Osteocyte (in vitro differentiated cells): ENCODE results near the gene ZNF627. TPM values are rescaled to one million over a fixed set of nuclear protein-coding genes. Genes with fewer than 3 reads are reported as not detected.

Experiments
- DNase-seq: peaks from one replicate; pipeline ENCODE4 v3.0.0; 2021; ENCODE audit warnings: mixed read lengths; ENCODE audit not compliant: unreplicated experiment; ENCODE audit errors: extremely low spot score
- H3K27ac Mint-ChIP-seq: one replicate; pipeline ENCODE4 v1.8.0; 2021; ENCODE audit warnings: mild to moderate bottlenecking, mixed read lengths; ENCODE audit not compliant: unreplicated experiment
- H3K27me3 Mint-ChIP-seq: one replicate; pipeline ENCODE4 v1.8.0; 2021; ENCODE audit warnings: mixed read lengths; ENCODE audit not compliant: unreplicated experiment
- H3K36me3 Mint-ChIP-seq: one replicate; pipeline ENCODE4 v1.8.0; 2021; ENCODE audit warnings: mixed read lengths; ENCODE audit not compliant: unreplicated experiment
- H3K4me1 Mint-ChIP-seq: one replicate; pipeline ENCODE4 v1.8.0; 2021; ENCODE audit warnings: mixed read lengths; ENCODE audit not compliant: unreplicated experiment
- H3K4me3 Mint-ChIP-seq: one replicate; pipeline ENCODE4 v1.8.0; 2021; ENCODE audit warnings: mild to moderate bottlenecking, moderate library complexity, mixed read lengths; ENCODE audit not compliant: unreplicated experiment
- H3K9me3 Mint-ChIP-seq: one replicate; pipeline ENCODE4 v1.8.0; 2021; ENCODE audit warnings: mixed read lengths; ENCODE audit not compliant: unreplicated experiment
- total RNA-seq: library from RNA; stranded (reverse); gene quantifications from 2 replicates; pipeline ENCODE4 v1.2.1, GENCODE V29; 2021
- TF ChIP-seq, protein P1 (sequence below): fragments of 200-600 bp; sonication (generic); IDR thresholded peaks from 2 replicates; pipeline ENCODE4 v1.5.0; 2021; ENCODE audit warnings: antibody characterized with exemption, mild to moderate bottlenecking, moderate library complexity

ZNF627 gene
- total RNA-seq, 1 donor from 2014 or later: 18.2 TPM

GRCh38 chr19:11642902-11643301 is 45.6 kb downstream of the ZNF627 start:
- TF ChIP-seq, protein P1, sequence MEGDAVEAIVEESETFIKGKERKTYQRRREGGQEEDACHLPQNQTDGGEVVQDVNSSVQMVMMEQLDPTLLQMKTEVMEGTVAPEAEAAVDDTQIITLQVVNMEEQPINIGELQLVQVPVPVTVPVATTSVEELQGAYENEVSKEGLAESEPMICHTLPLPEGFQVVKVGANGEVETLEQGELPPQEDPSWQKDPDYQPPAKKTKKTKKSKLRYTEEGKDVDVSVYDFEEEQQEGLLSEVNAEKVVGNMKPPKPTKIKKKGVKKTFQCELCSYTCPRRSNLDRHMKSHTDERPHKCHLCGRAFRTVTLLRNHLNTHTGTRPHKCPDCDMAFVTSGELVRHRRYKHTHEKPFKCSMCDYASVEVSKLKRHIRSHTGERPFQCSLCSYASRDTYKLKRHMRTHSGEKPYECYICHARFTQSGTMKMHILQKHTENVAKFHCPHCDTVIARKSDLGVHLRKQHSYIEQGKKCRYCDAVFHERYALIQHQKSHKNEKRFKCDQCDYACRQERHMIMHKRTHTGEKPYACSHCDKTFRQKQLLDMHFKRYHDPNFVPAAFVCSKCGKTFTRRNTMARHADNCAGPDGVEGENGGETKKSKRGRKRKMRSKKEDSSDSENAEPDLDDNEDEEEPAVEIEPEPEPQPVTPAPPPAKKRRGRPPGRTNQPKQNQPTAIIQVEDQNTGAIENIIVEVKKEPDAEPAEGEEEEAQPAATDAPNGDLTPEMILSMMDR: no peak
- no peaks in the 10 kb centered on the region for H3K27me3 Mint-ChIP-seq
- H3K36me3 Mint-ChIP-seq: no peaks in the 10 kb centered on the region
- no peaks in the 10 kb centered on the region for H3K9me3 Mint-ChIP-seq
- no peak for DNase-seq
- no peak overlapping the region for H3K27ac Mint-ChIP-seq
- no peaks in the 10 kb centered on the region for H3K4me1 Mint-ChIP-seq
- no peak overlapping the region for H3K4me3 Mint-ChIP-seq

DNA sequence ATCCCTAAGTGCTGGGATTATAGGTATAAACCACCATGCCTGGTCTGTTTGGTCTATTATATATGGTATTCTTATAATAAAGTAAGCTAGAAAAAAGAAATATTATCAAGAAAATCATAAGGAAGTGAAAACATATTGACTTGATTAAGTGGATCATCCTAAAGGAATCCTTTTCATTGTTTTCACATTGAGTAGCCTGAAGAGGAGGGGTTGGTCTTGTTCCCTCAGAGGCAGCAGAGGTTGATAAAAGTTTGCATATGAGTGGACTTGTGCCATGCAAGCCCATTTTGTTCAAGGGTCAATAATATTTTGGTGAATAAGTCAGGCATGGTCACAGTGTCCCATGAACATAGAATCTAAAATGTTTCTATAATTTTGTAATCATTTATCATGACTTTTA is 52.7 kb downstream of the ZNF627 start:
- H3K36me3 Mint-ChIP-seq: peaks cover 25% of the 10 kb centered on the region
- H3K9me3 Mint-ChIP-seq: peaks cover 24% of the 10 kb centered on the region
- no peaks in the 10 kb centered on the region for H3K4me1 Mint-ChIP-seq
- H3K4me3 Mint-ChIP-seq: no peak overlapping the region
- no peak overlapping the region for H3K27ac Mint-ChIP-seq
- TF ChIP-seq, protein P1: no peak
- no peak for DNase-seq
- H3K27me3 Mint-ChIP-seq: no peaks in the 10 kb centered on the region

DNA sequence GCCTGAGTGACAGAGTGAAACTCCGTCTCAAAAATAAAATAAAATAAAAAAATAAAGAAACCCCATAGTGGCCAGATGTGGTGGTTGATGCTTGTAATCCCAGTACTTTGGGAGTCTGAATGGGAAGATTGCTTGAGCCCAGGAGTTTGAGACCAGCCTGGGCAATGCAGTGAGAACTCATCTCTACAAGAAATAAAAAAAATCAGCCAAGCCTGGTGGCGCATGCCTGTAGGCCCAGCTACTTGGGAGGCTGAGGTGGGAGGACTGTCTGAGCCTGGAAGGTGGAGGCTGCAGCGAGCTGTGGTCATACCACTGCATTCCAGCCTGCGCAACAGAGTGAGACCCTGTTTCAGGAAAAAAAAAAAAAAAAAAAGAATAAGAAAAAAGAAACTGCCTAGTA is 53.8 kb downstream of the ZNF627 start:
- Mint-ChIP-seq H3K36me3 (peaks cover 25% of the 10 kb centered on the region), H3K9me3 (peaks cover 24% of the 10 kb centered on the region), H3K27me3 (no peaks in the 10 kb centered on the region), H3K27ac (no peak overlapping the region), H3K4me3 (no peak overlapping the region), H3K4me1 (no peaks in the 10 kb centered on the region)
- TF ChIP-seq, protein P1: no peak
- no peak for DNase-seq

DNA sequence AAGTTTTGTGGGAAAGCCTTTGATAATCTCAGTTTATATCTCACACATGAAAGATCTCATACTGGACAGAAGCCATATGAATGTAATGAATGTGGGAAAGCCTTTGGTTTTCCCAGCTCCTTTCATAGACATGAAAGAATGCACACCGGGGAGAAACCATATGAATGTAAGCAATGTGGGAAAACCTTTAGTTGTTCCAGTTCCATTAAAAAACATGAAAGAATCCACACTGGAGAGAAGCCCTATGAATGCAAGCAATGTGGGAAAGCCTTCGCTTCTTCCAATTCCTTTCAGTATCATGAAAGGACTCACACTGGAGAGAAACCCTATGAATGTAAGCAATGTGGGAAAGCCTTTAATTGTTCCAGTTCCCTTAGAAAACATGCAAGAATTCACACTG is 54.8 kb downstream of the ZNF627 start:
- TF ChIP-seq, protein P1: no peak
- Mint-ChIP-seq H3K27ac (no peak overlapping the region), H3K4me3 (no peak overlapping the region), H3K4me1 (no peaks in the 10 kb centered on the region), H3K27me3 (no peaks in the 10 kb centered on the region), H3K9me3 (peaks cover 24% of the 10 kb centered on the region), H3K36me3 (peaks cover 25% of the 10 kb centered on the region)
- DNase-seq: no peak

GRCh38 chr19:11652492-11652891 is 55.2 kb downstream of the ZNF627 start:
- peaks cover 25% of the 10 kb centered on the region for H3K36me3 Mint-ChIP-seq
- no peak overlapping the region for H3K4me3 Mint-ChIP-seq
- no peaks in the 10 kb centered on the region for H3K27me3 Mint-ChIP-seq
- peaks cover 24% of the 10 kb centered on the region for H3K9me3 Mint-ChIP-seq
- TF ChIP-seq, protein P1: no peak
- H3K4me1 Mint-ChIP-seq: no peaks in the 10 kb centered on the region
- no peak overlapping the region for H3K27ac Mint-ChIP-seq
- DNase-seq: no peak
